IPS DF 6.9 (cell line): Measurements from ENCODE around the gene SERPINA1.

Source experiments
- DNase-seq: peaks from one replicate; pipeline ENCODE4 v3.0.0-alpha.2; 2013; ENCODE audit warnings: low read depth, low spot score
- H3K27ac ChIP-seq: one replicate; pipeline ENCODE4 v1.5.1; 2013; ENCODE audit warnings: low read length, control low read depth
- H3K27me3 ChIP-seq: 2 replicates; pipeline ENCODE4 v1.6.1; 2013; ENCODE audit warnings: mild to moderate bottlenecking, low read length; ENCODE audit not compliant: control insufficient read depth, insufficient read depth
- H3K36me3 ChIP-seq: 2 replicates; pipeline ENCODE4 v1.6.1; 2013; ENCODE audit warnings: low read length; ENCODE audit not compliant: control insufficient read depth, insufficient read depth
- H3K4me1 ChIP-seq: 2 replicates; pipeline ENCODE4 v1.6.1; 2013; ENCODE audit warnings: low read length; ENCODE audit not compliant: control insufficient read depth, insufficient read depth
- H3K4me3 ChIP-seq: 2 replicates; pipeline ENCODE4 v1.5.1; 2013; ENCODE audit warnings: mild to moderate bottlenecking, low read length
- H3K9me3 ChIP-seq: 2 replicates; pipeline ENCODE4 v1.6.1; 2013; ENCODE audit warnings: low read length, inconsistent platforms; ENCODE audit not compliant: control insufficient read depth, insufficient read depth
- WGBS: extraction: QIAGEN DNeasy Blood & Tissue Kit; methylation state at CpG from one replicate; pipeline ENCODE4 v1.1.7; 2013; ENCODE audit warnings: mixed read lengths, missing lambda C conversion rate; ENCODE audit not compliant: insufficient read length, insufficient coverage; 5-methylcytosine and 5-hydroxymethylcytosine counted together

SERPINA1 gene

GRCh38 chr14:94345344-94346064 lies 42.9 kb downstream of the SERPINA1 start:
- no peaks in the 10 kb centered on the region for H3K4me1 ChIP-seq
- H3K27ac ChIP-seq, result no peak overlapping the region
- DNase-seq, result no peak
- H3K27me3 ChIP-seq, result no peaks in the 10 kb centered on the region
- WGBS, result no CpG with 5 or more reads among the region's 12 CpGs
- no peaks in the 10 kb centered on the region for H3K36me3 ChIP-seq
- no peak overlapping the region for H3K4me3 ChIP-seq
- H3K9me3 ChIP-seq, result no peaks in the 10 kb centered on the region

DNA sequence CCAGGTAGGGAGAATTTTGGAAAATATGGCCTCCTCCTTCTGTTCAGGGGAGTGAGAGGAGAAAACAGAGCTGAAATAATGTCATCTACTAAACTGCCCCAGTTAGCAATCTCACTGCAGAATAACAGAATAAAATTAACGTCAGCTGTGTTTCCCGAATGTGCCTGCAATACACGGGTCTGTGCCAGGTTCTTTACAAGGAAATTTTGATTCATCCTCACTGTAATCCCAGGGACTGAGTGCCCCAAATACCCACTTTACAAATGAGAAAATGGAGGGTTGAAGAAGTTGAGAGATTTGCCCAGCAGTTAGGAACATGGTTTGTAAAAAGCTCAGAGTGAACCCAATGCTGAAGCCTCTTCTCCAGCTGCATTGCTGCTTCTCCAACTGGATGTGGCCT lies 44.0 kb downstream of the SERPINA1 start:
- no peak overlapping the region for H3K4me3 ChIP-seq
- WGBS, result no CpG with 5 or more reads among the region's 3 CpGs
- no peaks in the 10 kb centered on the region for H3K27me3 ChIP-seq
- no peaks in the 10 kb centered on the region for H3K36me3 ChIP-seq
- H3K27ac ChIP-seq, result no peak overlapping the region
- no peaks in the 10 kb centered on the region for H3K9me3 ChIP-seq
- DNase-seq, result no peak
- no peaks in the 10 kb centered on the region for H3K4me1 ChIP-seq

- no peaks in the 10 kb centered on the region for H3K27me3 ChIP-seq
- H3K27ac ChIP-seq, result no peak overlapping the region
- no CpG with 5 or more reads among the region's 8 CpGs for WGBS
- DNase-seq, result no peak
- H3K36me3 ChIP-seq, result no peaks in the 10 kb centered on the region
- H3K9me3 ChIP-seq, result no peaks in the 10 kb centered on the region
- H3K4me3 ChIP-seq, result no peak overlapping the region
- no peaks in the 10 kb centered on the region for H3K4me1 ChIP-seq
Observed at GRCh38 chr14:94343238-94344005, 45.0 kb downstream of the SERPINA1 start.

DNA sequence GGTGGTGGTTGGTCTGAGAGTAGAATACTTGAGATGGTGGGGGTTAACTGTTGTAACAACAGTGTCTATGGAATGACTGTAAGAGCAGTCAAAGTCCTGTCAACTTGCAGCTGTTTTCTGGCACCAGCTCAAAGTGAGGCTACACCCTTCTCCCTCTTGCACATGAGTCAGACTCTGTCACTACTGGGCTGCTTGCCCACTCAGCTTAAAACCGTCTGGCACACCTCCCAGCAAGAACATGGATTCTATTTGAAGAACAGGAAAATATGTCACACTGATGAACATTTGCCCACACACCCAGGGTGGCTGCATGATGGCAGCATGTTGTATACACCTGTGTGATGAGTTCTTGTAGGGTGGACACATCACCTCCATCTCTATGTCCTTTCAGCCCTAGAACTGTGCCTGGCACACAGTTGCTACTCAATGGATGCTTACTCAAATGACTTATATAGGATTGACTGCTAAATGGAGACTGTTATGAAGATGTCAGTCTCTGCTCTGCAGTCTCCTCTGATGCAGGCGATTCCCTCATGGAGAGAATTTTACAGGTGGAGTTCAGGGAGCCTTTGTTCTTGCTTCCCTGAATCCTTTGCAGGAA lies 46.0 kb downstream of the SERPINA1 start:
- Histone ChIP-seq H3K36me3 (no peaks in the 10 kb centered on the region), H3K4me3 (no peak overlapping the region), H3K27me3 (no peaks in the 10 kb centered on the region), H3K9me3 (no peaks in the 10 kb centered on the region), H3K27ac (no peak overlapping the region), H3K4me1 (no peaks in the 10 kb centered on the region)
- WGBS, result no CpG with 5 or more reads among the region's 2 CpGs
- DNase-seq, result no peak

- Histone ChIP-seq H3K27ac (no peak overlapping the region), H3K36me3 (no peaks in the 10 kb centered on the region), H3K9me3 (no peaks in the 10 kb centered on the region), H3K27me3 (no peaks in the 10 kb centered on the region), H3K4me3 (no peak overlapping the region), H3K4me1 (no peaks in the 10 kb centered on the region)
- no peak for DNase-seq
- WGBS, result no CpG with 5 or more reads among the region's 5 CpGs
Observed at GRCh38 chr14:94341656-94342333, 46.6 kb downstream of the SERPINA1 start.

- Histone ChIP-seq H3K27me3 (no peaks in the 10 kb centered on the region), H3K27ac (no peak overlapping the region), H3K4me3 (no peak overlapping the region), H3K36me3 (no peaks in the 10 kb centered on the region), H3K4me1 (no peaks in the 10 kb centered on the region), H3K9me3 (no peaks in the 10 kb centered on the region)
- DNase-seq, result no peak
Observed at GRCh38 chr14:94340533-94340932, 47.9 kb downstream of the SERPINA1 start.

DNA sequence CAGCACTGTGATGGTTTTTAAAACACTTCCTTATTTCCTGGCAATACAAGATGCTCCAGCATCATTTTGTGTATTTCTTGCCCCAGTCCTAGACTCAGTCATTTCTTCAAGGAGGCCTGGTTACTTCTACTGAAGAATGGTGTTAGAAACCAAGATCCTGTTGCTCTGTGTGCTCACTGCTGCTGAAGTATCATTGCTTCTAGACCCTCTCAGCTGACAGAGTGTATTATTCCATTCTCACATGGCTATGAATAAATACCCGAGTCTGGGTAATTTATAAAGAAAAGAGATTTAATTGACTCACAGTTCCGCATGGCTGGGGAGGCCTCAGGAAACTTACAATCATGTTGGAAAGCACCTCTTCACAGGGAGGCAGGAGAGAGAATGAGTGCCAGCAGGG lies 50.4 kb downstream of the SERPINA1 start:
- no peaks in the 10 kb centered on the region for H3K4me1 ChIP-seq
- H3K9me3 ChIP-seq, result no peaks in the 10 kb centered on the region
- no peak overlapping the region for H3K4me3 ChIP-seq
- no peak for DNase-seq
- no CpG with 5 or more reads among the region's 2 CpGs for WGBS
- no peak overlapping the region for H3K27ac ChIP-seq
- no peaks in the 10 kb centered on the region for H3K36me3 ChIP-seq
- H3K27me3 ChIP-seq, result no peaks in the 10 kb centered on the region

DNA sequence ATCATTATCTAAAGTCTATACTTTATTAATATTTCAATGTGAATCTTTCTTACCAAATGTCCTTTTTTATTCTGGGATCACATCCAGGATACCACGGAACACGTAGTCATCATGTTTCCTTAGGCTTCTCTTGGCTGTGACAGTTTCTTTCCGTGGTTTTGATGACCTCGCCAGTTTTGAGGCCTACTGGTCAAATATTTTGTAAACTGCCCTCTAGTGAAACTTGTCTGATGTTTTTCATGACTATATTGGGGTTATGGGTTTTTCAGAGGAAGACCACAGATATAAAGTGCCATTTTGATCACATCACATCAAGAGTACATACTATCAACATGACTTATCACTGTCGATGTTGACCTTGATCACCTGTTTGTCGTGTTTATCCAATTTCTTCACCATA lies 51.1 kb downstream of the SERPINA1 start:
- no CpG with 5 or more reads among the region's 6 CpGs for WGBS
- no peak overlapping the region for H3K4me3 ChIP-seq
- H3K27me3 ChIP-seq, result no peaks in the 10 kb centered on the region
- H3K4me1 ChIP-seq, result no peaks in the 10 kb centered on the region
- H3K9me3 ChIP-seq, result no peaks in the 10 kb centered on the region
- no peak overlapping the region for H3K27ac ChIP-seq
- no peak for DNase-seq
- H3K36me3 ChIP-seq, result no peaks in the 10 kb centered on the region

- Histone ChIP-seq H3K4me3 (no peak overlapping the region), H3K9me3 (no peaks in the 10 kb centered on the region), H3K27me3 (no peaks in the 10 kb centered on the region), H3K36me3 (no peaks in the 10 kb centered on the region), H3K4me1 (no peaks in the 10 kb centered on the region), H3K27ac (no peak overlapping the region)
- WGBS, result no CpG with 5 or more reads among the region's 4 CpGs
- DNase-seq, result no peak
Observed at GRCh38 chr14:94334872-94335271, 53.5 kb downstream of the SERPINA1 start.

GRCh38 chr14:94332587-94332986 lies 55.8 kb downstream of the SERPINA1 start:
- Histone ChIP-seq H3K27me3 (no peaks in the 10 kb centered on the region), H3K4me1 (no peaks in the 10 kb centered on the region), H3K36me3 (no peaks in the 10 kb centered on the region), H3K4me3 (no peak overlapping the region), H3K27ac (no peak overlapping the region), H3K9me3 (no peaks in the 10 kb centered on the region)
- no peak for DNase-seq
